ENCODE measurements around the gene MST1R. TPM values are rescaled to one million over a fixed set of nuclear protein-coding genes. Genes with fewer than 3 reads are reported as not detected.
"Not testable (repeated sequence)": the region's sequence is repeated elsewhere in the genome, so short reads cannot be mapped to it uniquely, and the experiment has no call there.

MST1R gene
- total RNA-seq, 2 donors from 2014 or later, result 3.7 to 7.7 TPM

DNA sequence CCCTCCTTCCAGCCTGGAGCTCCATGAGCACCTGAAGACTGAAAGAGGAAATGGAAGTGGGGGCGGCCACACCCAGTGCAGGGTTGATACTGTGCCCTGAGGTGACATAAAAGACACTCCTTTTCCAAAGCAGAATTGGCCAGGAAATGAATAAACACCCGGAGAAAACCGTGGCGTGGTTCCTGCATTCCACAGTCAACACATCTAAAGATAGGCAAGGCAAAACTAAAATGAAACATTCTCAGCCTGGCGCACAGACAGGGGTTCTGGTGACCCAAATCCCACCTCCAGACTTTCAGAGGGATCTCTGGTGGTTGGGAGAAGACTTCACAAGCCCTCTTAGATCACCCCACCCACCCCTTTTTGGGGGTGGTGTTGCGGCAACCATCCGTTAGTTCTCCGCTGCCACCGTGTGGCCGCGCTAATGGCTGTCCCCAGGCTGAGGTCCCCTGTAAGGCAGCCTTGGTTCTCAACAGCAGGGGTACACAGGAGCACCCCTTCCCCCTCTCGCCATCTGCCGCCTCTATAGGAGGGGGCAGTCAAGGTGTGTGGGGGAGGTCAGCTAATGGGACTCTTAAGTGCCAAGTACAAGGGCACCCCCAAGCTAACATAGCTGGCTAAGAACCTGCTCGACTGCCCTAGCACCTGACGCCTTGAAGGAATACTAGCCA is 2.5 kb upstream of the MST1R start:
- H3K4me1 ChIP-seq (ENCODE audit: control insufficient read depth in 1 of 2, low read depth in 2 of 2), result peaks cover 9 to 25% of the 10 kb centered on the region in 2 donors
- peak; percentile 50 for ATAC-seq (ENCODE audit: insufficient number of reproducible peaks, low FRiP score, low read depth)
- peak overlapping the region; percentile 66 for H3K4me3 ChIP-seq
- H3K9me3 ChIP-seq, result no peaks in the 10 kb centered on the region
- peak overlapping the region in 1 of 2 donors; percentile 59 for H3K27ac ChIP-seq
- peaks cover 11% of the 10 kb centered on the region for H3K36me3 ChIP-seq
- no peak for DNase-seq (ENCODE audit: low spot score)
- TF ChIP-seq, protein P1, sequence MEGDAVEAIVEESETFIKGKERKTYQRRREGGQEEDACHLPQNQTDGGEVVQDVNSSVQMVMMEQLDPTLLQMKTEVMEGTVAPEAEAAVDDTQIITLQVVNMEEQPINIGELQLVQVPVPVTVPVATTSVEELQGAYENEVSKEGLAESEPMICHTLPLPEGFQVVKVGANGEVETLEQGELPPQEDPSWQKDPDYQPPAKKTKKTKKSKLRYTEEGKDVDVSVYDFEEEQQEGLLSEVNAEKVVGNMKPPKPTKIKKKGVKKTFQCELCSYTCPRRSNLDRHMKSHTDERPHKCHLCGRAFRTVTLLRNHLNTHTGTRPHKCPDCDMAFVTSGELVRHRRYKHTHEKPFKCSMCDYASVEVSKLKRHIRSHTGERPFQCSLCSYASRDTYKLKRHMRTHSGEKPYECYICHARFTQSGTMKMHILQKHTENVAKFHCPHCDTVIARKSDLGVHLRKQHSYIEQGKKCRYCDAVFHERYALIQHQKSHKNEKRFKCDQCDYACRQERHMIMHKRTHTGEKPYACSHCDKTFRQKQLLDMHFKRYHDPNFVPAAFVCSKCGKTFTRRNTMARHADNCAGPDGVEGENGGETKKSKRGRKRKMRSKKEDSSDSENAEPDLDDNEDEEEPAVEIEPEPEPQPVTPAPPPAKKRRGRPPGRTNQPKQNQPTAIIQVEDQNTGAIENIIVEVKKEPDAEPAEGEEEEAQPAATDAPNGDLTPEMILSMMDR (IDR thresholded peaks at IDR 0.05), result peak; percentile 72
- H3K27me3 ChIP-seq (replicated peaks; ENCODE audit: insufficient read depth), result no peaks in the 10 kb centered on the region

DNA sequence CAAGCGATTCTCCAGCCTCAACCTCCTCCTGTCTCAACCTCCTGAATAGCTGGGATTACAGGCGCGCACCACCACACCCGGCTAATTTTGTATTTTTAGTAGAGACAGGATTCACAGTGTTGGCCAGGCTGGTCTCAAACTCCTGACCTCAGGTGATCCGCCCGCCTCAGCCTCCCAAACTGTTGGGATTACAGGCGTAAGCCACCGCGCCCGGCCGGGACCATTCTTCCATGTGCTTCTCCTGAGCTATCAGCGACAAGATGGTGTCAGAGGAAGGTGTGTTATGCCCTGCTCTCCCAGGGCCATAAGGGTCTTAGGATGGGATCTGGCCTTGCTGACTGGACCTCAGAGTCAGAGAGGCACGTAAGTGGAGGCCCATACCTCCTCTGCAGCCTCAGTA is 775 bp upstream of the MST1R start:
- not testable (repeated sequence) for H3K9me3 ChIP-seq; H3K4me3 ChIP-seq; DNase-seq (ENCODE audit: low spot score); ATAC-seq (ENCODE audit: insufficient number of reproducible peaks, low FRiP score, low read depth); H3K36me3 ChIP-seq; H3K27ac ChIP-seq; H3K27me3 ChIP-seq (replicated peaks; ENCODE audit: insufficient read depth)
- H3K4me1 ChIP-seq (ENCODE audit: control insufficient read depth in 1 of 2, low read depth in 2 of 2), result peaks cover 15 to 39% of the 10 kb centered on the region in 2 donors

DNA sequence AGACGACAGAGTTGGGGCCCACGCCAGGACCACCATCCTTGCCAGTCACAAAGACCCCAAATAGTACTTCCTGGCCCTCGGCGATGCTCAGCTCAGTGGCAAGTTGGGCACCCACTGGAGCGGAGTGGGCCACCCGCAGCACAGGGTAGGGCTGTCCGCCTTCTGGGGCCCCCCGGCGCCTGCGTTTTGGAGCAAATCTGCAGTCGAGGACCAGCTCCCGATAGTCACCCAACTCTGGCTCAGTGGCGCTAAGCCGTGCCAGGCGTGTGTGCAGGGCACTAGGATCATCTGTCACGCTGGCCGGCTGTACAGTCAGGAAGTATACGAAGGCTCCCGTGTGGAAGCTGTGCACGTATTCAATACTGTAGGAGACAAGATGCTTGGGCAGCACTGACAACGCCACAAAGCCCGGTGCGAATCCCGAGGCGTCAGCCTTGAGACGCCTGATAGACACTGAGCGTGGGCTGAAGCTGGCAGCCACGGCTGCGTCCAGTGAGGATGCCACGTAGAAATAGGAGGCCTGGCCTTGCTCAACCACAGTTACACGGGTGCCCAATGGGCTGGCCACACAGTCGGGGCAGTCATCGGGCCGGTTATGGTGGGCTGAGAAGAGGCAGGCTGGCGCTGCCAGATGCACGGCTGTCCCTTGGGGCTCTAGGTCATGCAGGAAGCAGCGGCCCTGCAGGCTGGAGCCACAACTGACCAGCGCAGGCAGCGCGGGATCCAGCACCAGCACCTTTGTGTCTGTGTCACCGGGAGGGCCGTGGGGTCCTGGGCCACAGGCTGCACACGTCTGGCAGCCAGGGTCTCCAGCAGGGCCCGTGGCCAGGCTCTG is 945 bp downstream of the MST1R start:
- Histone ChIP-seq H3K4me3 (no peak overlapping the region), H3K36me3 (no peaks in the 10 kb centered on the region), H3K9me3 (no peaks in the 10 kb centered on the region), H3K27ac (no peak overlapping the region), H3K4me1 (ENCODE audit: control insufficient read depth in 1 of 2, low read depth in 2 of 2) (peaks cover 15 to 39% of the 10 kb centered on the region in 2 donors), H3K27me3 (replicated peaks; ENCODE audit: insufficient read depth) (no peaks in the 10 kb centered on the region)
- DNase-seq (ENCODE audit: low spot score), result no peak
- TF ChIP-seq, protein P1 (IDR thresholded peaks at IDR 0.05), result no peak
- ATAC-seq (ENCODE audit: insufficient number of reproducible peaks, low FRiP score, low read depth), result no peak

DNA sequence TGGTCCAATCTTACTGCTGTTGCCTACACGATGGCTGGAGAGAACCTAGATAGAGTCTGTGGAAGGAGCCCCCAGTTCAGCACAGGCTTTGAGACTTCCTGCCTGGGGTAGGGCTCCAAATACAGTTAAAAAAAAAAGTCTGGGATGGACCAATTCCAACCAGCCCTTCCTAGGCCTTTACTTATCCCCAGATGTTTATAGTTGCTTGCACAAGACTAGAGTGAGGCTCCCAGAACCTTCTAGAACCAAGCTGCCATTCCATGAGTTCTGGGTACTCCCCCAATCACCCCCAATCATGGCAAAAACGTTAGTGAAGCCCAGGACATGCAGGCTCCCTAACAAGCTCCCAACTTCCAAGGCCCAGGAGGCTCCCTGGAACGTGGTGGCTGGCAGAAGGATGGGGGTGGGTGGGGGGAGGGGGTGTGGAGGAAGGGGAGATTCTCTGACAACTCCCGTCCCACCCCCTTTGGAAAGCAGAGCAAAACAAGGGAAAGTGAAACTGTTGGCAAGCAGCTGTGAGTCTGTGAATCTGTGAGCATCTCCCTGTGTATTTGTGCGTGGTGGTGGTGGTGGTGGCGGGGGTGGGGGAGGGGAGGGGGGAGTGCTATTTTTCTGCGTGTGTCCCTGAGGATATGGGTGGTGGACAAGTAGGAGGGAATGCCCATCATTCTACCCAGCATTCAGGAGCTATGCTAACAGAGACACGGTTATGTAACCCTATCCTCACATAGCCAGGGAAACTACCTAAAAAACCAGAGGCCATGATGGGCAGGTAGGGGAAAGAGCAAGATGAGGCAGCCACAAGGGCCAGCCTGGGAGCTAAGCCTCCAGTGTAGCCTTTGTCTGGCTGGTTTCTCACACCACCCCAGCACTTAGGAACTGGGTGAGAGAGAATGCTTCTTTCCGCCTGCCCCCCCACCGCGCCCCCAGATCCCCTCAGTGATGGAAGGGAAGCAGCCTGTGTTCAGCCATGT is 2.0 kb downstream of the MST1R start:
- H3K4me1 ChIP-seq (ENCODE audit: control insufficient read depth in 1 of 2, low read depth in 2 of 2), result peaks cover 15 to 39% of the 10 kb centered on the region in 2 donors
- H3K9me3 ChIP-seq, result no peaks in the 10 kb centered on the region
- no peaks in the 10 kb centered on the region for H3K27me3 ChIP-seq (replicated peaks; ENCODE audit: insufficient read depth)
- no peak overlapping the region for H3K4me3 ChIP-seq
- no peak for DNase-seq (ENCODE audit: low spot score)
- peak overlapping the region; percentile 11 to 39 for H3K27ac ChIP-seq
- no peak for ATAC-seq (ENCODE audit: insufficient number of reproducible peaks, low FRiP score, low read depth)
- TF ChIP-seq, protein P1 (IDR thresholded peaks at IDR 0.05), result no peak
- H3K36me3 ChIP-seq, result no peaks in the 10 kb centered on the region

DNA sequence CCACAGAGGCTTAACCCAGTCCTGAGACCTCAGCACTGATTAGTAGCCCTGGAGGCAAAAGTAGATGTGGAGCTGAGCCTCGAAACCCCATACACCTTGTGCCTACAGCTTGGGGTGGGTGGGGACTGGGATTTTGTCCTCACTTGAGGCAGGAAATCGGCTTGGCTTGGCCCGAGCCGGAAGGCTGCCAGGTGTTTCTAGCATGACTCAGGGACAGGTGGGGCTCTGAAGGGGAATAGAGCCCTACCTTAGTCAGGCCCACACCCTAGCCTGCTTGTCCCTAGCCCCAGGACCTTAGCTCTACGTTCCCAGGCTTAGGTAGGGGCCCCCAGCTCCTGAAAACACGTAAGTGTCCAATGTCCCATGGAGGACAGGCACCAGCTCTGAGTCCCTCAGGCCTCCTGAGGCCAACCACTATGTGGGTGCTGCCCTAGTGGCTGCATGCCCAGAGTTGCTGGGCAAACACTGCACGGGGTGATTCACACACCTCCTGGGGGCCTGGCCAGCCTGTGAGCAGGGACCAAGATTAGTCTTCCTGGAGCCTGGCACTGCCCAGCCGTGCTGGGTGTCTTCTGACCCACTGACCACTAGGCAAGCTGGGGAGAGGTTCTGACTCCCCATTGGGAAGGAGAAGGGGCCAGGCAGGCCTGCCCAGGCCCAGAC is 3.1 kb downstream of the MST1R start:
- Histone ChIP-seq H3K36me3 (peaks cover 2% of the 10 kb centered on the region), H3K27me3 (replicated peaks; ENCODE audit: insufficient read depth) (no peaks in the 10 kb centered on the region), H3K4me1 (ENCODE audit: control insufficient read depth in 1 of 2, low read depth in 2 of 2) (peaks cover 12 to 29% of the 10 kb centered on the region in 2 donors), H3K27ac (peak overlapping the region; percentile 11 to 39), H3K4me3 (no peak overlapping the region), H3K9me3 (no peaks in the 10 kb centered on the region)
- DNase-seq (ENCODE audit: low spot score) (peak; percentile 31), ATAC-seq (ENCODE audit: insufficient number of reproducible peaks, low FRiP score, low read depth) (peak; percentile 45)
- TF ChIP-seq, protein P1 (IDR thresholded peaks at IDR 0.05), result no peak
